Panc1 (cell line): Measurements from ENCODE around the gene FIGN. TPM values are rescaled to one million over a fixed set of nuclear protein-coding genes. Genes with fewer than 3 reads are reported as not detected.

ENCODE experiments used
- ATAC-seq: fragments of 200-7000 bp; cut with Tn5 transposase; 2 replicates; pipeline ENCODE4 v1.9.1; 2020; ENCODE audit warnings: mild to moderate bottlenecking, moderate library complexity
- BruUV-seq: library from RNA; stranded (reverse); fragments of 400-500 nt; replicated peaks from 2 replicates; lab custom pipeline; 2021; lab: Mats Ljungman, UMichigan
- CTCF ChIA-PET: fragments of 300-600 bp; sonication (Branson Sonifier 250); formaldehyde crosslinking; loops from one replicate; lab custom pipeline; 2022; ENCODE audit warnings: antibody characterized with exemption; lab: Charles Lee
- POLR2A ChIA-PET: fragments of 300-600 bp; sonication (Branson Sonifier 250); formaldehyde crosslinking; loops from one replicate; lab custom pipeline; 2022; ENCODE audit warnings: antibody characterized with exemption; lab: Charles Lee
- DNase-seq: peaks from one replicate; pipeline ENCODE4 v3.0.0-alpha.2; 2010; ENCODE audit warnings: low read depth, low spot score
- H3K27ac ChIP-seq: 2 replicates; pipeline ENCODE4 v1.5.1; 2011; ENCODE audit warnings: mild to moderate bottlenecking, low read length, inconsistent platforms
- H3K27me3 ChIP-seq: fragments of 200-500 bp; sonication (Bioruptor generic); 2 replicates; pipeline ENCODE4 v1.6.0; 2014; ENCODE audit warnings: low read length, inconsistent platforms; ENCODE audit not compliant: control insufficient read depth, insufficient read depth
- H3K36me3 ChIP-seq: fragments of 200-500 bp; sonication (Bioruptor generic); 2 replicates; pipeline ENCODE4 v1.5.1; 2014; ENCODE audit warnings: inconsistent platforms, mild to moderate bottlenecking, low read length, moderate library complexity; ENCODE audit not compliant: control insufficient read depth, insufficient read depth
- H3K4me1 ChIP-seq: 2 replicates; pipeline ENCODE4 v1.5.1; 2011; ENCODE audit warnings: inconsistent platforms, mild to moderate bottlenecking, low read length, moderate library complexity; ENCODE audit not compliant: control insufficient read depth, insufficient read depth
- H3K4me3 ChIP-seq, 2 experiments: 2 replicates each; pipeline ENCODE4 v1.5.1; 2011 to 2012; ENCODE audit warnings: low read depth in 2 of 2, low read length in 2 of 2, mild to moderate bottlenecking in 2 of 2, inconsistent platforms in 1 of 2, moderate library complexity in 1 of 2
- H3K9me3 ChIP-seq: fragments of 200-500 bp; sonication (Bioruptor generic); 2 replicates; pipeline ENCODE4 v1.5.1; 2014; ENCODE audit warnings: low read depth, mild to moderate bottlenecking, inconsistent platforms, low read length, moderate library complexity; ENCODE audit not compliant: control insufficient read depth, insufficient read depth
- POLR2AphosphoS5 ChIP-seq: IDR thresholded peaks from 2 replicates; pipeline ENCODE4 v1.6.1; 2012; ENCODE audit warnings: mild to moderate bottlenecking, low read depth, low read length, moderate library complexity
- SIN3A ChIP-seq: IDR thresholded peaks from 2 replicates; pipeline ENCODE4 v1.6.1; 2012; ENCODE audit warnings: low read depth, mild to moderate bottlenecking, low read length, moderate library complexity, borderline replicate concordance; ENCODE audit not compliant: insufficient read depth
- TCF7L2 ChIP-seq: IDR thresholded peaks from 2 replicates; pipeline ENCODE4 v1.6.1; 2011; ENCODE audit warnings: mild to moderate bottlenecking, low read depth, low read length, inconsistent platforms
- in situ Hi-C: cut with HindIII; loops from 2 replicates; pipeline ENCODE4 v1.10.0; 2016; ENCODE audit warnings: low sequenced_read_pairs, low pct_unique_long_range_greater_than_20kb
- intact Hi-C: fragments of 100-400 bp; cut with micrococcal nuclease; formaldehyde crosslinking; loops from one replicate; pipeline ENCODE4 v1.10.0; 2022; ENCODE audit not compliant: unreplicated experiment
- total RNA-seq: library from RNA; stranded (reverse); gene quantifications from one replicate; pipeline ENCODE4 v1.2.1, GENCODE V29; 2021; ENCODE audit not compliant: unreplicated experiment
- TF ChIP-seq, protein P1 (sequence below), 2 experiments: IDR thresholded peaks; 2 replicates each; pipeline ENCODE4 v1.6.1; 2011 to 2012; ENCODE audit warnings: low read depth in 2 of 2, control low read depth in 1 of 2, low read length in 1 of 2, mild to moderate bottlenecking in 1 of 2, moderate library complexity in 1 of 2; ENCODE audit not compliant: insufficient read depth in 1 of 2
- TF ChIP-seq, protein P2 (sequence below): fragments of 450-650 bp; IDR thresholded peaks from 2 replicates; pipeline ENCODE4 v1.5.1; 2017; ENCODE audit warnings: mild to moderate bottlenecking

Gene FIGN
- total RNA-seq, 1 experiment from 2014 or later, result 19.5 TPM

- no TSS peak for BruUV-seq
- in situ Hi-C loops, result no loop called here
- DNase-seq, result no peak
Measured at GRCh38 chr2:163753726-163754125, 17.9 kb upstream of the FIGN start.

GRCh38 chr2:163752267-163752666, 16.5 kb upstream of the FIGN start:
- intact Hi-C loops, result no loop called here
- H3K9me3 ChIP-seq, result no peaks in the 10 kb centered on the region
- H3K36me3 ChIP-seq, result no peaks in the 10 kb centered on the region
- H3K27me3 ChIP-seq, result no peaks in the 10 kb centered on the region
- no peak for ATAC-seq
- H3K4me1 ChIP-seq, result no peaks in the 10 kb centered on the region
- H3K4me3 ChIP-seq, result no peak overlapping the region
- BruUV-seq, result no TSS peak
- TF ChIP-seq SIN3A (no peak), TCF7L2 (no peak), POLR2AphosphoS5 (no peak)
- TF ChIP-seq, protein P1, sequence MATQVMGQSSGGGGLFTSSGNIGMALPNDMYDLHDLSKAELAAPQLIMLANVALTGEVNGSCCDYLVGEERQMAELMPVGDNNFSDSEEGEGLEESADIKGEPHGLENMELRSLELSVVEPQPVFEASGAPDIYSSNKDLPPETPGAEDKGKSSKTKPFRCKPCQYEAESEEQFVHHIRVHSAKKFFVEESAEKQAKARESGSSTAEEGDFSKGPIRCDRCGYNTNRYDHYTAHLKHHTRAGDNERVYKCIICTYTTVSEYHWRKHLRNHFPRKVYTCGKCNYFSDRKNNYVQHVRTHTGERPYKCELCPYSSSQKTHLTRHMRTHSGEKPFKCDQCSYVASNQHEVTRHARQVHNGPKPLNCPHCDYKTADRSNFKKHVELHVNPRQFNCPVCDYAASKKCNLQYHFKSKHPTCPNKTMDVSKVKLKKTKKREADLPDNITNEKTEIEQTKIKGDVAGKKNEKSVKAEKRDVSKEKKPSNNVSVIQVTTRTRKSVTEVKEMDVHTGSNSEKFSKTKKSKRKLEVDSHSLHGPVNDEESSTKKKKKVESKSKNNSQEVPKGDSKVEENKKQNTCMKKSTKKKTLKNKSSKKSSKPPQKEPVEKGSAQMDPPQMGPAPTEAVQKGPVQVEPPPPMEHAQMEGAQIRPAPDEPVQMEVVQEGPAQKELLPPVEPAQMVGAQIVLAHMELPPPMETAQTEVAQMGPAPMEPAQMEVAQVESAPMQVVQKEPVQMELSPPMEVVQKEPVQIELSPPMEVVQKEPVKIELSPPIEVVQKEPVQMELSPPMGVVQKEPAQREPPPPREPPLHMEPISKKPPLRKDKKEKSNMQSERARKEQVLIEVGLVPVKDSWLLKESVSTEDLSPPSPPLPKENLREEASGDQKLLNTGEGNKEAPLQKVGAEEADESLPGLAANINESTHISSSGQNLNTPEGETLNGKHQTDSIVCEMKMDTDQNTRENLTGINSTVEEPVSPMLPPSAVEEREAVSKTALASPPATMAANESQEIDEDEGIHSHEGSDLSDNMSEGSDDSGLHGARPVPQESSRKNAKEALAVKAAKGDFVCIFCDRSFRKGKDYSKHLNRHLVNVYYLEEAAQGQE (IDR thresholded peaks at IDR 0.05; ENCODE audit: insufficient read depth in 1 of 2, low read depth in 2 of 2, low read length in 1 of 2), result no peak
- TF ChIP-seq, protein P2, sequence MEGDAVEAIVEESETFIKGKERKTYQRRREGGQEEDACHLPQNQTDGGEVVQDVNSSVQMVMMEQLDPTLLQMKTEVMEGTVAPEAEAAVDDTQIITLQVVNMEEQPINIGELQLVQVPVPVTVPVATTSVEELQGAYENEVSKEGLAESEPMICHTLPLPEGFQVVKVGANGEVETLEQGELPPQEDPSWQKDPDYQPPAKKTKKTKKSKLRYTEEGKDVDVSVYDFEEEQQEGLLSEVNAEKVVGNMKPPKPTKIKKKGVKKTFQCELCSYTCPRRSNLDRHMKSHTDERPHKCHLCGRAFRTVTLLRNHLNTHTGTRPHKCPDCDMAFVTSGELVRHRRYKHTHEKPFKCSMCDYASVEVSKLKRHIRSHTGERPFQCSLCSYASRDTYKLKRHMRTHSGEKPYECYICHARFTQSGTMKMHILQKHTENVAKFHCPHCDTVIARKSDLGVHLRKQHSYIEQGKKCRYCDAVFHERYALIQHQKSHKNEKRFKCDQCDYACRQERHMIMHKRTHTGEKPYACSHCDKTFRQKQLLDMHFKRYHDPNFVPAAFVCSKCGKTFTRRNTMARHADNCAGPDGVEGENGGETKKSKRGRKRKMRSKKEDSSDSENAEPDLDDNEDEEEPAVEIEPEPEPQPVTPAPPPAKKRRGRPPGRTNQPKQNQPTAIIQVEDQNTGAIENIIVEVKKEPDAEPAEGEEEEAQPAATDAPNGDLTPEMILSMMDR, result no peak
- ChIA-PET CTCF (no interaction called here), POLR2A (no interaction called here)
- DNase-seq, result no peak
- H3K27ac ChIP-seq, result 0 out of 2 replicates have a peak overlapping the region, but pooled peaks have one; percentile 34
- in situ Hi-C loops, result no loop called here

More at GRCh38 chr2:163753726-163754125, 17.9 kb upstream of the FIGN start:
- ChIA-PET CTCF (no interaction called here), POLR2A (no interaction called here)
- Histone ChIP-seq H3K4me1 (no peaks in the 10 kb centered on the region), H3K27ac (peak overlapping the region; percentile 6; the same call in 1 of the 2 replicates), H3K27me3 (no peaks in the 10 kb centered on the region), H3K36me3 (no peaks in the 10 kb centered on the region), H3K9me3 (no peaks in the 10 kb centered on the region), H3K4me3 (no peak overlapping the region)
- no peak for TF ChIP-seq SIN3A
- no peak for TF ChIP-seq TCF7L2
- TF ChIP-seq, protein P1 (IDR thresholded peaks at IDR 0.05; ENCODE audit: insufficient read depth in 1 of 2, low read depth in 2 of 2, low read length in 1 of 2), result no peak
- TF ChIP-seq POLR2AphosphoS5, result no peak
- TF ChIP-seq, protein P2, result no peak
- ATAC-seq, result no peak
- intact Hi-C loops, result no loop called here
